Activated CD4-positive, CD25-positive, alpha-beta regulatory T cell treated with anti-CD3 and anti-CD28 coated beads, Interleukin-2, amount 50 U/mL, for 16 hours (primary cell): ENCODE measurements around the gene LRRTM4.
"Not testable (repeated sequence)": the region's sequence is repeated elsewhere in the genome, so short reads cannot be mapped to it uniquely, and the experiment has no call there.

ENCODE experiments used
- DNase-seq: peaks from one replicate; pipeline ENCODE4 v3.0.0-alpha.2; 2020; ENCODE audit warnings: low read depth, low spot score

The LRRTM4 gene

GRCh38 chr2:77086478-77086877 lies 435.7 kb downstream of the LRRTM4 start:
- no peak for DNase-seq

GRCh38 chr2:77086051-77086450 lies 436.1 kb downstream of the LRRTM4 start:
- DNase-seq = no peak

DNA sequence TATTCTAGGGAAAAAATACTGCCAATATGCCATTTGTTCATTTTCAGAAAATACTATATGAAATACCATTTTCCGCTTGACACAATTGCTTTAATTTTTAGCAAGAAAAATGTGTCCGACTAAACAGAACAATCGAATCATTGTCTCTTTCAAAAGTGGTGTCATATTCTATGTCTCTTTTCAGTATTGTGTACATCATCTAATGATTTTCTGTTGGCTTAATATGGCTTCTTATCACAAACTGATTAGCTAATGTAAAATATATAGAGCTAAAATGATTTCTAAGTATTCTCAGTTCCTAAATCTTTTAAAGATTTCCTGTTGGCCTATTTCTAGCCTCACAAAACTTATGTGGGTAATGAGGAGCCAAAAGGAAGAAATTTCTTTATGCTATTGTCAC lies 436.6 kb downstream of the LRRTM4 start:
- DNase-seq = no peak

DNA sequence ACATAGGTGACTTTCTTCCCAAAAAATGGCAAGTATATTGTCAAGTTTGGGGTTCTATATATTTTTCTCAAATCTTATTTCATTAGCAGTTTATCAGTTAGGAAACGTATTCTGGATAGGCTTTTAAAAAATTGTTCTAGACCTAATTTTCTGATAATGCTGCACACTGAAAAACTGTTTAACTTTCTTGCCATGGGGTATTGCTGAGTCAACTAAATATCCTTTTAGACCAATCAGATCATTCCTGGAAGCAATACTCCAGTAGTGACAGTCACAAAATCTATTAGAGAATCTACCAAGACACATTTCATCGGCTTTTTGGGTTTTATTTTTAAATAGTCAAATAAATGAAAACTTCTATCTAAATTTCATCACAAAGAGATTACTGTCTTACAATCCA lies 440.6 kb downstream of the LRRTM4 start:
- no peak for DNase-seq

GRCh38 chr2:77064324-77064723 lies 457.9 kb downstream of the LRRTM4 start:
- no peak for DNase-seq

- DNase-seq = no peak
Measured at GRCh38 chr2:77054938-77055337, 467.2 kb downstream of the LRRTM4 start.

GRCh38 chr2:77046339-77046738 lies 475.8 kb downstream of the LRRTM4 start:
- DNase-seq = no peak

DNA sequence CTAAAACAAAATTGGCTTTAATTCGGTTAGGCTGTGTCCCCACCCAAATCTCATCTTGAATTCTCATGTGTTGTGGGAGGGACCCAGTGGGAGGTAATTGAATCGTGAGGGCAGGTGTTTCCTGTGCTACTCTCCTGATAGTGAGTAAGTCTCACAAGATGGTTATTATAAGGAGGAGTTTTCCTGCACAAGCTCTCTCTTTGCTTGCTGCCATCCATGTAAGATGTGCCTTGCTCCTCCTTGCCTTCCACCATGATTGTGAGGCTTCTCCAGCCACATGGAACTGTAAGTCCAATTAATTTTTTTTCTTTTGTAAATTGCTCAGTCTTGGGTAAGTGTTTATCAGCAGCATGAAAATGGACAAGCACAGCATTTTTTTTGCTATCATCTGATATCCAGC lies 476.7 kb downstream of the LRRTM4 start:
- not testable (repeated sequence) for DNase-seq

GRCh38 chr2:77034445-77034844 lies 487.7 kb downstream of the LRRTM4 start:
- DNase-seq = no peak

DNA sequence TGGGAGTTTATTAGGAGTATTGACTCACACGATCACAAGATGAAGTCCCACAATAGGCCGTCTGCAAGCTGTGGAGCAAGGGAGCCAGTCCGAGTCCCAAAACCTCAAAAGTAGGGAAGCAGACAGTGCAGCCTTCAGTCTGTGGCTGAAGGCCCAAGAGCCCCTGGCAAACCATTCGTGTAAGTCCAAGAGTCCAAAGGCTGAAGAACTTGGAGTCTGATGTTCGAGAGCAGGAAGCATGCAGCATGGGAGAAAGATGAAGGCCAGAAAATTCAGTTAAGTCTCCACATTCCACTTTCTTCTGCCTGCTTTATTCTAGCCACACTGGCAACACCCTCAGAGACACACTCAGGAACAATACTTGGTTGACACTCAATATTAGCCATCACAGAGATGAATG lies 492.9 kb downstream of the LRRTM4 start:
- DNase-seq = not testable (repeated sequence)

DNA sequence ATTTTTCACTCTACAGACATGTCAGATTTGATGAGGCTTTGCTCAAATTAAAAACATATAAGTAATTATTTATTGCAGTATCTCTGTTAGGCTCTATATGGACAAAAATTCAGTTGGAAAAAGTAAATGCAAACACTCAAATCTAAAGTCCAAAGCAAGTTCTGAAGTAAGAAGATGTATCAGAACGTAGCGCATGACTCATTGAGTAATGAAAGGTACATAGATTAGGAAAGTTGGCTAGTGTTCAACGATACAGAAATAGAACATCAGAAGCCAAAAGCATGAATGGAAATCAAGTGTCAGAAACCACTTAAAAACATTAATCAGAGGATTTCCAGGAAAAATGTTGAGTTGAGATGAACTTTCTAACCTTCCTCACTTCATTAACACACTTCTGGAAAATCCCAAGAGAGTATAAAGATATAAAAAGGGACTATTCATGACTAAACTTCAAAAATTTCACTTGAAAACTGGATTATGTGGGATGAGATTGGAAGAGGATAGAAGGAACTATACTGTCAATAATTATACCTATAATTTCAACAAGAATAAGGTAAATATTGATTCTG lies 494.1 kb downstream of the LRRTM4 start:
- no peak for DNase-seq

- DNase-seq = no peak
Measured at GRCh38 chr2:77025714-77026113, 496.5 kb downstream of the LRRTM4 start.

DNA sequence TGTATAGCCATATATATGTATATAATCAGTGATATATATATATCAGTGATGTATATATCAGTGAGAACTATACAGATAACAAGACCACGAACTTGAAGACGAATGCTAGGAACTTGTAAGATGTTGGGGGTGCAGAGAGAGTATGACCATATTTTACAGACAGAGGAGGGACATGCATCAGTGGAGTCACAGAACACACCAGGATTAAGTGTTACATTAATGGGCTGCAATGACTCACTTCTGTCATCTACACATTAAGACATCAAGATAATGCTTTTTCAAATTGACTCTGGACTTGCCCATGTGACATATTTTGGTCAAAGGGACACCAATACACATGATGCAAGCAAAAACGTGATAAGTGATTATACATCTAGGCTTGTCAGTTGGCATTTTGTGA lies 501.0 kb downstream of the LRRTM4 start:
- DNase-seq = no peak

DNA sequence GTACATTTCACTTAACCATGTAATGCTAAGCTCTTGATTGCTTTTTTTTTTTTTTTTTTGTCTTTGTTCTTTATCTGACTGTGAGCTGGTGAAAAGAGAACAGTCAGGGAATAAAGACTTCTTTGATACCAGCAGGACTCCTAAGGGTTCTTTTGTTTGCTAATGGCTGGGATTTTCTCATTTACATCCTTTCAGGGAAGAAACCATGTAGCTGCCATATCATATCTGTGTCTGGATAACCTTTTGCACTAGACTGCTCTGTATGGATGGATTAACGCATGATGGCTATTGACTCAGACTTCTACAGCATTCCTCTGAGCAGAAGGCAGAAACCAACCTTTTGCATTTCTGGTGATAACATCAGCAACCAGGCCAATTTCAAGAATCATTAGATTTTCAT lies 504.0 kb downstream of the LRRTM4 start:
- no peak for DNase-seq

GRCh38 chr2:77017355-77017745 lies 504.8 kb downstream of the LRRTM4 start:
- DNase-seq = no peak

- DNase-seq = no peak
Measured at GRCh38 chr2:77016443-77017354, 505.5 kb downstream of the LRRTM4 start.

DNA sequence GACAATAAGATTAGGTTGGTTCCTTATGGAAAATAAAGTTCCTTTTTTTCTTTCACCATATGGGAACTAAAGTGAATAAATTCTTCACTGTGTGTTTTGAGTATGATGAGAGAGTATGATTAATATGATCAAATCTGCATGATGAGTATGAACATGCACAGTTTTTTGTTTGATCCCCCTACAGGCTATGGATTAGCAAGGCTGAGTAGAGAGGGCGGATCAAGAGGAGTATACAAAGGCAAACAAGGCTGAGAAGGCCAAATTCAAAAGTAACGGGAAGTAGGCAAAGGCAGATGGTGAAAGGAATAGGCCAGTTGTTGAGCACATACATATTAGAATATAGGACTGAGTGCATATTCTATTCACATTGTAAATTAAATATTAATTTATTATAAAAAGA lies 508.2 kb downstream of the LRRTM4 start:
- no peak for DNase-seq

GRCh38 chr2:77013457-77013856 lies 508.7 kb downstream of the LRRTM4 start:
- no peak for DNase-seq

DNA sequence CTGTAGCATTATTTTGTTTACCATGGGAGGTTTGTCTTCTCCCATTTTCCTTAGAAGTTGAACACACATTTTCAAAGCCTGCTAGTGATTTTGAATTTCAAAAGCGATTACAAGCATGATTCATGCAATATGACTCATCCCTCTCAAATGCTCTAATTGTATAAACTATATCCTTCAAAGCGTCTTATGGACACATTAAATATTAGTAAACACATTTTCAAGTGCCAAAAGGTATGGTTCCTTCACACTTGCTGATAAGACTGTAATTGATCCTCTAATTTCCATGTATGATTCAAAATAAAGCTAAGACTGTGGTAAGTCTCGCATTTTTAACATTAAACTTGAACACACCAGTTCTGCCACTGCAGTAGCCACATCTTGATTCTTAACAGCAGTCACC lies 512.9 kb downstream of the LRRTM4 start:
- no peak for DNase-seq

- DNase-seq = no peak
Measured at GRCh38 chr2:77008853-77009252, 513.3 kb downstream of the LRRTM4 start.

GRCh38 chr2:77007686-77008085 lies 514.5 kb downstream of the LRRTM4 start:
- no peak for DNase-seq

DNA sequence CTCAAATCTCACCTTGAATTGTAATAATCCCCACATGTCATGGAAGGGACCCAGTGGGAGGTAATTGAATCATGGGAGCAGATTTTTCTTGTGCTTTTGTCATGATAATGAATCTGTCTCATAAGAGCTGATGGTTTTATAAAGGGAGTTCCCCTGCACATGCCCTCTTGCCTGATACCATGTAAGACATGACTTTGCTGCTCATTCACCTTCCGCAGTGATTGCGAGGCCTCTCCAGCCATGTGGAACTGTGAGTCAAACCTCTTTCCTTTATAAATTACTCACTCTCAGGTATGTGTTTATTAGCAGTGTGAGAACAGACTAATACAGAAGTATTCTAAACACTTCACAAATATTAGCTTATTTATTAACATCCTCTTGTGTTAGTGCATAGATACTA lies 516.7 kb downstream of the LRRTM4 start:
- no peak for DNase-seq

DNA sequence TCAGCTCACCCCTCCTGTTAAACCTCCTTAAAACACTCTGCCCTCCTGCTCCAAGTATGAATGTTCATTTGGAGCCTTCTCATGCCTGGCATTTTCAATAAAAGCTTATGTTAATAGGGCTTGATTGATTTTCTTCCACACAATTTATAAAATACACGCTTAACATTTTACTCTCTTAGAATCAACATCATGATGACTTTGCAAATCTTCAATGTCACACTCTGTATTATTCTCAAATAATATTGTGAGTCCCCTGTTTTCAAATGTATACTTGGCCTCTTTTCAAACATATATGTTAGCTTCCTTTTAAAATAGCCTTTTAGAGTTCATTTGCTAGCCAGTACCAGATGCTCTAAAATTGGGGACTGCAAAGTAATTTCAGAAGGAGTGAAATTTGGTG lies 520.3 kb downstream of the LRRTM4 start:
- no peak for DNase-seq
